DOHH2 (cell line): ENCODE results near the gene DCLRE1B.
"Not testable (repeated sequence)": the region's sequence is repeated elsewhere in the genome, so short reads cannot be mapped to it uniquely, and the experiment has no call there.

ENCODE experiments used
- CTCF ChIP-seq: fragments of 200-600 bp; sonication (generic); IDR thresholded peaks from one replicate; pipeline ENCODE4 v1.5.1; 2014; ENCODE audit warnings: antibody characterized with exemption, mild to moderate bottlenecking, low read depth, low read length; ENCODE audit not compliant: poor library complexity, severe bottlenecking
- EZH2phosphoT487 ChIP-seq: fragments of 200-600 bp; sonication (generic); IDR thresholded peaks from 2 replicates; pipeline ENCODE4 v1.6.1; 2017; ENCODE audit warnings: borderline replicate concordance, mild to moderate bottlenecking, antibody characterized with exemption, low read length, moderate library complexity, mixed read lengths

DNA sequence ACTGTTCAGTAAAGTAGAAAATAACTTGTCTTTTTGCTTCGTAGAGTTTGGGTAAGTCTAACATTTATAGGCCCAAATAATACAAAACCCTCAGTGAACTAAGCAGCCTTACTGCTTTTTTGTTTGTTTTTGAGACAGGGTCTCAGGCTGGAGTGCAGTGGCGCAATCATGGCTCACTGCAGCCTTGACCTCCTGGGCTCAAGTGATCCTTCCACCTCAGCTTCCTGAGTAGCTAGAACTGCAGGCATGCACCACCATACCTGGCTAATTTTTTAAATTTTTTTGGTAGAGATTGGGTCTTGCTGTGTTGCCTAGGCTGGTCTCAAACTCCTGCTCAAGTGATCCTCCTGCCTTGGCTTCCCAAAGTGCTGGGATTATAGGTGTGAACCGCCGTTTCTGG is 43.0 kb downstream of the DCLRE1B start:
- TF ChIP-seq CTCF, EZH2phosphoT487: not testable (repeated sequence)
